HG02678 (cell line): ENCODE results near the gene HSPG2.

Source experiments
- ATAC-seq: cut with Tn5 transposase; IDR thresholded peaks from one replicate; pipeline ENCODE4 v1.9.1; 2021; ENCODE audit warnings: mild to moderate bottlenecking, moderate library complexity; ENCODE audit not compliant: unreplicated experiment

Gene HSPG2

DNA sequence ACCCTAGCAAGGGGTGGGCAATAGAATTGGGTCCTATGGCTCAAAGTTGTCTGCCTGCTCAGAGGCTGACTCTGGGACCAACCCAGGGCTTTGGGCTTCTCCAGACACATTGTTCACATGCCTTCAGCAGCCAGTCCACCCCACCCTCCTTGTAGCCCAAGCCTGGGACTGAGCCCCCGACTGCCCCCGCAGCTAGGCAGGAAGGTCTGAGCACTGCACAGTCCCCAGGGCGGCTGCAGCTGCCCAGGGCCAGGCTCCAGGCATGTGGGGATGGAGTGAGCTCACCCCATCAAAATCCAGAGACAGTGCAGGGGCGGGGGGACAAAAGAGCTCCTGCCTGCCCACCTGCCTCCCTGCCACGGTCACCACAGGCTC lies 35.6 kb downstream of the HSPG2 start:
- no peak for ATAC-seq

DNA sequence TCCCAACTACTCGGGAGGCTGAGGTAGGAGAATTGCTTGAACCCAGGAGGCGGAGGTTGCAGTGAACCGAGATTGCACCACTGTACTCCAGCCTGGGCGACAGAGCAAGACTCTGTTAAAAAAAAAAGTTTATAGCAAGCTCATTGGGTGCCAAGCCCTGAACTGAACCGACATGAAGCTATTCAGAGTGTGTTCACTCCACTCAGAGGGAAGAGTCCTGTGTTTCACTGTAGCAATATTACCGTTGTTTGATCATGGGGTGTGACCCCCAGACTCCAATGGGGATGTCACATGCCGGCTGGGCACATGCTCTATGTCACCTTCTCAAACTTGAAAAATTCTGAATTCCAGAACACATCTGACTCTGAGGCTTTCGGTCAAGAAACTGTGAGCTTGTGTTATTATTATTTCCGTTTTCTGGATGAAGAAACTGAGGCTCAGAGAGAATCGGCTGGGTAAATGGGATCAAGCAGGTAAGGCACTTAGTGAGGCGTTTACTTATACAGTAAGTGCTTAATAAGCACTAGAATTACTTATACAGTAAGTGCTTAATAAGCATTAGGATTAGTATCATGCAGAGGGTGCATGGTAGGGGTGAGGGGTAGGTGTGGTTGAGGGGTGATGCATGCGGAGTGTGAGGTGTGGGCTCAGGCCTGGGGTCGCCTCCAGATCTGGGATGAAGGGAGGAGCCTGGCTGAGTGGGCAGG lies 36.2 kb downstream of the HSPG2 start:
- ATAC-seq: no peak

GRCh38 chr1:21899987-21900386 lies 37.1 kb downstream of the HSPG2 start:
- no peak for ATAC-seq

GRCh38 chr1:21899267-21899810 lies 37.8 kb downstream of the HSPG2 start:
- no peak for ATAC-seq

DNA sequence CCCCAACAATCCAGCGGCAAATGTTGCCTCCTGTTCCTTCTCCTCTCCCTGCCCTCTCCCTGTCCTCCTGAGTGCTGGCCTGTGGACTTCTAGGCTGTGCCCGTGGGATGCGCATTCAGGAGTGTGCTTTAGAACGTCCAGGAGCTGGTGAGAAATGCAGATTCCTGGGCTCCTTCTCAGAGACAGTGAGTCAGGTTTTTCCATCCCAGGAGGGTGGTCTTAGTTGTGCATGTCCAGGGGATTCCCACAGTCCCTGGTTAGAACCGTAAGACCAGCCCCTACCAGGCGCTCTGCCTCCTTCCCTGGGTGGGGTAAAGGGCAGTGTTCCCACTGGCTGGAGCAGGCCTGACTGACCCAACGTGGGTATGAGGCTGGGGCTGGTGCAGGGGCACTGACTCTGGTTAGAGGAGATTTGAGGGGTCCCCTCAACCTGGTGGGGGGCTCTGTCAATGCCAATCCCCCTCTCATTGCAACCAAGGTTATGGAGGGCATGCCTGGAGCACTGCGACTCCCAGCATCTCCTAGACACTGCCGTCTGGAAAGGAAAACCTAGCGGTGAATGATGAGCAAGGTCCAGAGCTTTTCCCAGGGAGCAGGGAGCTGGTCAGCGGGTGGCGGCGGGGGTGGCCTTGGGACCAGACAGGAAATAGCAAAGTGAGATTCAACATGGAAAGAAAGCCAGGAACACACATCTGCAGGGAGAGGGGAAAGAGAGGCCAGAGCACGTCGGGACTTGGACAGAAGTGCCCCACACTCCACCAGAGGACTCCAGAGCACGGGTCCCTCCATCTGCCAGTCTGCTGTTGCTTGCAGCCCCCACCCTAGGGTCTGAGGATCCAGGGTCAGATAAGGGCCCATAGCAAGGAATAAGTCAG lies 38.5 kb downstream of the HSPG2 start:
- no peak for ATAC-seq

- no peak for ATAC-seq
Observed at GRCh38 chr1:21897844-21898243, 39.3 kb downstream of the HSPG2 start.

GRCh38 chr1:21896652-21897532 lies 40.2 kb downstream of the HSPG2 start:
- ATAC-seq: no peak

GRCh38 chr1:21896026-21896425 lies 41.1 kb downstream of the HSPG2 start:
- ATAC-seq: no peak

- ATAC-seq: no peak
Observed at GRCh38 chr1:21894034-21894881, 42.9 kb downstream of the HSPG2 start.

DNA sequence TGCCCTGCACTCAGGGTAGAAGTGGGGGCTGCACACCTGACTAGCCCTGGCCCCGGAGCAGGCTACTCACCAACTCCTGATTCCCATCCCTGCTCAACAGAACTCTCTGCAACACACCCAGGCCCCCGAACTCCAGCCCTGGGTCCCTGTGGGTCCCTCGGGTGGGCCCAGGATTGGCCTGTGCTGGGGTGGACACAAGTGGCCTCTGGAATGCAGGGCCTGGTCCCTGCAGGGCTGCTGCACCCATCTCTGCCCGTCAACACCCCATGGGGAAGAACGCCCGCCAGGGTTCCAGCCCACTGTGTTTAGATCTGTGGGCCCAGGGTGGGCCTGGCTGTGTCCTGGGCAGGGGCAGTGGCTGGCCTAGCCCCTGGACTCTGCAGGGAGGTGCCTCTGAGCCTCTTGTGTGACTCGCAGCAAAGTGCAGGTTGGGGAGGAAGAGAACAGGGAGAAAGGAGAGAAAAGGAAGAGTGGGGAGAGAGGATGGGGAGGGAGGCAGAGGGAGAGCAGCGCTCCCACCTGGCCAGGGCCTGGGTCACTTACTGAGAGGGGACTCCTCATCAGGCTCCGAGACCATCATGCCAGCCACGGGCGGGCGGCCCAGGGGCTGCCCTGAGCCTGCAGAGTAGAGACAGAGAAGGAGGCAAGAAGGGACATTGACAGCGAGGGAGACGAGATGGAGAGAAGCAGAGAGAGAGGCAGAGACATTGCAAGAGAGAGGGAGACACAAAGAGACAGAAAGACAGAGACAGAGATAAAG lies 43.9 kb downstream of the HSPG2 start:
- ATAC-seq: no peak

DNA sequence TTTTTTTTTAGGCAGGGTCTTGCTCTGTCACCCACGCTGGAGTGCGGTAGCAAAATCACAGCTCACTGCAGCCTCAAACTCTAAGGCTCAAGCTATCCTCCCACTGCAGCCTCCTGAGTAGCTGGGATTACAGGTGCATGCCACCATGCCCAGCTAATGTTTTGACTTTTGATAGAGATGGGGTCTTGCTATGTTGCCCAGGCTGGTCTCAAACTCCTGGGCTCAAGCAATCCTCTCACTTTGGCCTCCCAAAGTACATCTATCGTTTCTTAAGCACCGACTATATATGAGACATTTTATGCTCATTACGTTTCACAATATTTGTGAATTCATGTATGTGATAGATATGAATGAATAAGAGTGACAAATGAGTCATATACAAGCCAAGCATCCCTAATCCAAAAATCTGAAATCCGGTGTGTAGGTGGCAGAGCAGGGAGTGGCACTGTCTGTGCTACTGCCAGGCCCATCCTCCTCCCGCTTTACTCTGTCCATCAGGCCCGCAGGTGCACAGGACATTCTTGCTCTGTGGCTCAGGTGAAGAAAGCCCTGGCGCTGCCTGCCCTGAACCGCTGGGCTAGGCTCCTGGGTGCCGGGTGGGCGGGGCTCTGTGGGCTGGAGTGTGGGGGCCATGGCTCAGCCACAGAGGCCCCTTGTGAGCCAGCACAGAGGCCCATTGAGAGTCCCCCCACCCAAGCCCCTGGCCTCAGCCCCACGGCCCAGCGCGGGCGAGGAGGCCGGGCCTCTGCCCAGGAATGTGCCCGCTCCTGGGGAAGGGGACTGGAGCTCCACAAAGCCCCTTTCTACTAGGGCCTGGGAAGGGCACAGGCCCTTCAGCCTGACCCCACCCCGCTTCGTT lies 45.3 kb downstream of the HSPG2 start:
- ATAC-seq: no peak

GRCh38 chr1:21891081-21891480 lies 46.0 kb downstream of the HSPG2 start:
- ATAC-seq: no peak

DNA sequence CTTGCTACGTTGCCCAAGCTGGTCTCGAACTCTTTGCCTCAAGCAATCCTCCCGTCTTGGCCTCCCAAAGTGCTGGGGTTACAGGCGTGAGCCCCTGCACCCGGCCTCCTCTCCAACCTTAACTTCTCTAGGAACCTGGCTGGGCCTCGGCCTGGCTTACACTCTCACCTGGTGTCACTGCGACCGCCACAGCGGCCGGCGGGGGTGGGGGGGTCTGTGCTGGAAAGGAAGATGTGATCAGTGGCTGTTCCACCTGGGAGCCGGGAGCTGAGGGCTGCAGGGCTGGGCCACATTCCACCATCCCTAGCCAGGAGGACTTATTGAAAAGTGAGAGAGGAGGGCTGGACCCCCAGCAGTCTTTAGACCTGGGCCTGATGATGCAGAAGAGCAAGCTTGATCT lies 48.6 kb downstream of the HSPG2 start:
- ATAC-seq: no peak

DNA sequence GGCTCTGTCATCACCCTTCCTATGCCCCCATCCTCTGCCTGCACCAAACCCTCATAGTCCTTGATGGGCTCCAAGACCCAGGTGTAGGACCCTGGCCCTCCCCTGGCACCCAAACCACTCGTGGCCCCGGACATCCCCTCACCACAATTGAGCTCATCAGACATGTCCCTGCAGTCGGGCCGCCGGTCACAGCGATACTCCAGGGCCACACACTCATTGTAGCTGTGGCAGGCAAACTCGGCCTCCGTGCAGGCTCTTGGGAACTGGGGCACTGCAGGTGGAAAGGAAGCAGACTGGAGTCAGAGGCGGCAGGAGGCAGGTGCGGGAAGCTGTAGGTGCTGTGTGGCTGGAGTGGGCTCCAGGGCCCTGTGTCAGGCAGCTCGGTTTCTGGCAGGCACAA lies 49.3 kb downstream of the HSPG2 start:
- no peak for ATAC-seq

DNA sequence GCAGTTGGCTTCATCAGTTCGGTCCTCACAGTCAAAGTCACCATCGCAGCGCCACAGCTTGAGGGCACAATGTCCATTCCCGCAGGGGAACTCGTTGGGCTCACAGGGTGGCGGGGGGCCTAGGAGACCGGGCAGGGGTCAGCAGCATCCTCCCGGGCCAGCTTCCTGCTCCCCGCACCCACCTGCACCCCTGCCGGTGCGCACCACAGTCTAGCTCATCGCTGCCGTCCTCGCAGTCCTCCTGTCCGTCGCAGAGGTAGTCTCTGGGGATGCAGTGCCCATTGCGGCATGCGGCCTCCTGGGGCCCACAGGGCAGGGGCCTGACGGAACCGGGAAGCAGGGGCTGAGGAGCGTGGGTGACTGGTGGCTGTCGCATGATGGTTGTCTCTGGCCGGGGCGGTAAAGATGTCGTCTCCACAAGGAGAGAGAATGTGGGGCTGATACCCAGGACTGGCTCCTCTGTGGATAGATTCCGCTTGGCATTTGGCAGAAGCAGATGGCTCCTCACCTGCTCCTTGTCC lies 49.8 kb downstream of the HSPG2 start:
- ATAC-seq: no peak

DNA sequence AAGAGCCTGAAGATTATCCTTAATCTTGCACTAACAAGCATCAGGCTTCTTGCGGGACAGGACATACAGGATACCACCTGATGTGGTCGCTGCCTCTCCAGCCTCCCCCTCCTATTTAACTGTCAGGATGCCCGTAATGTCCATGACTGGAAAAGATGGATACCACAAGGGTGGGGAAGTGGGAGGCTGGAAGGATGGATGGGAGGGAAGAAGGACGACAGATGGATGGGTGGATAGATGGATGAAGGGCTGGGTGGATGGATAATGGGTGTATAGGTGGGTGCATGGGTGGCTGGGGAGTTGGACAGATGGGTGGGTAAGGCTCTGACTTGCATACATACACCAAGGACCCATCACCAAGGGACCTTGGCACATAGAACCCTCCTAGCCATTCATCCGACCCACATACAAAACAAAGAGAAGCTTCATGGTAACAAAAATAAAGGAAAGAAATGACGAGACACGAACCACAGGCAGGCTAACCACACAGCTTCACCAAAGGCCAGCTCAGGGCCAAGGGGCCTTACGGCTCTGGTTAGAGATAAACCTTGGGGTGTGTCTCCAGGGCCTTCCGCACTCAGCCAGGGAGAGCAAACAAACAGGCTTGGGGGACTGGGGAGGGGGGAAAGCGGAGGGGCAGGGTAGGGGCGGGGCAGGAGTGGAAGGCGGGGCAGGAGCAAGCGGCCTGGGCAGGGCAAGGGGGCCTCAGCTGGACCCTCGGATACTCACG lies 50.5 kb downstream of the HSPG2 start:
- ATAC-seq: no peak

GRCh38 chr1:21885236-21886037 lies 51.7 kb downstream of the HSPG2 start:
- ATAC-seq: no peak
